WTC11 (cell line): ENCODE data around the gene XIAP.

Experiments
- JUN ChIP-seq: sonication (generic); formaldehyde crosslinking; IDR thresholded peaks from 2 replicates; pipeline ENCODE4 v1.8.0; 2023; ENCODE audit warnings: mild to moderate bottlenecking, missing genetic modification reagents
- SMAD4 ChIP-seq: sonication (generic); formaldehyde crosslinking; IDR thresholded peaks from 2 replicates; pipeline ENCODE4 v1.8.0; 2022; ENCODE audit warnings: mild to moderate bottlenecking, missing genetic modification reagents
- SOX15 ChIP-seq: fragments of 250-450 bp; sonication (Bioruptor Pico); IDR thresholded peaks from 2 replicates; pipeline ENCODE4 v1.9.0; 2021; ENCODE audit warnings: mild to moderate bottlenecking
- TF ChIP-seq, protein P1 (sequence below): fragments of 200-600 bp; IDR thresholded peaks from 2 replicates; pipeline ENCODE4 v1.8.0; 2022; ENCODE audit warnings: antibody characterized with exemption
- TF ChIP-seq, protein P2 (sequence below): sonication (generic); formaldehyde crosslinking; IDR thresholded peaks from 2 replicates; pipeline ENCODE4 v1.8.0; 2022; ENCODE audit warnings: mild to moderate bottlenecking, missing genetic modification reagents
- TF ChIP-seq, protein P3 (sequence below): fragments of 250-450 bp; sonication (Bioruptor Pico); IDR thresholded peaks from 2 replicates; pipeline ENCODE4 v1.9.0; 2021; ENCODE audit warnings: mild to moderate bottlenecking
- TF ChIP-seq, protein P4 (sequence below): sonication (generic); formaldehyde crosslinking; IDR thresholded peaks from 2 replicates; pipeline ENCODE4 v1.8.1; 2023; ENCODE audit warnings: mild to moderate bottlenecking, missing genetic modification reagents, moderate library complexity
- TF ChIP-seq, protein P5 (sequence below): sonication (generic); formaldehyde crosslinking; IDR thresholded peaks from 2 replicates; pipeline ENCODE4 v1.8.0; 2022; ENCODE audit warnings: mild to moderate bottlenecking, missing genetic modification reagents

DNA sequence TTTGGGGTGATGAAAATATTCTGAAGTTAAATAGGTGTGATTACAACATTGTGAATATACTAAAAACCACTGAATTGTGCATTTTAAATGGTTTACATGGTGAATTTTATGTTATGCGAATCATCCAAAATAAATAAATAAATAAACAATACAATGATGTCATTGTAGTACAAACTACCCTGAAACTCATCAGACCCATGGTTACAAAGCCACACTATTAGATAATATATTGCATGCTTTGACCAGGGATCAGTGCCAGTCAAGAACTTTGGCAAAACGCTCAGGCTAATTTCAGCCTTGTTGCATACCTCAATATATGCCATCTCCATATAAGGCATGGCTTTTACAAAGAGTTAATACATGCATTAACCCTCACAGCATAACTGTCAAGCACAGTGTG, 45.5 kb upstream of the XIAP start:
- TF ChIP-seq, protein P1, sequence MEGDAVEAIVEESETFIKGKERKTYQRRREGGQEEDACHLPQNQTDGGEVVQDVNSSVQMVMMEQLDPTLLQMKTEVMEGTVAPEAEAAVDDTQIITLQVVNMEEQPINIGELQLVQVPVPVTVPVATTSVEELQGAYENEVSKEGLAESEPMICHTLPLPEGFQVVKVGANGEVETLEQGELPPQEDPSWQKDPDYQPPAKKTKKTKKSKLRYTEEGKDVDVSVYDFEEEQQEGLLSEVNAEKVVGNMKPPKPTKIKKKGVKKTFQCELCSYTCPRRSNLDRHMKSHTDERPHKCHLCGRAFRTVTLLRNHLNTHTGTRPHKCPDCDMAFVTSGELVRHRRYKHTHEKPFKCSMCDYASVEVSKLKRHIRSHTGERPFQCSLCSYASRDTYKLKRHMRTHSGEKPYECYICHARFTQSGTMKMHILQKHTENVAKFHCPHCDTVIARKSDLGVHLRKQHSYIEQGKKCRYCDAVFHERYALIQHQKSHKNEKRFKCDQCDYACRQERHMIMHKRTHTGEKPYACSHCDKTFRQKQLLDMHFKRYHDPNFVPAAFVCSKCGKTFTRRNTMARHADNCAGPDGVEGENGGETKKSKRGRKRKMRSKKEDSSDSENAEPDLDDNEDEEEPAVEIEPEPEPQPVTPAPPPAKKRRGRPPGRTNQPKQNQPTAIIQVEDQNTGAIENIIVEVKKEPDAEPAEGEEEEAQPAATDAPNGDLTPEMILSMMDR: no peak
- TF ChIP-seq, protein P2, sequence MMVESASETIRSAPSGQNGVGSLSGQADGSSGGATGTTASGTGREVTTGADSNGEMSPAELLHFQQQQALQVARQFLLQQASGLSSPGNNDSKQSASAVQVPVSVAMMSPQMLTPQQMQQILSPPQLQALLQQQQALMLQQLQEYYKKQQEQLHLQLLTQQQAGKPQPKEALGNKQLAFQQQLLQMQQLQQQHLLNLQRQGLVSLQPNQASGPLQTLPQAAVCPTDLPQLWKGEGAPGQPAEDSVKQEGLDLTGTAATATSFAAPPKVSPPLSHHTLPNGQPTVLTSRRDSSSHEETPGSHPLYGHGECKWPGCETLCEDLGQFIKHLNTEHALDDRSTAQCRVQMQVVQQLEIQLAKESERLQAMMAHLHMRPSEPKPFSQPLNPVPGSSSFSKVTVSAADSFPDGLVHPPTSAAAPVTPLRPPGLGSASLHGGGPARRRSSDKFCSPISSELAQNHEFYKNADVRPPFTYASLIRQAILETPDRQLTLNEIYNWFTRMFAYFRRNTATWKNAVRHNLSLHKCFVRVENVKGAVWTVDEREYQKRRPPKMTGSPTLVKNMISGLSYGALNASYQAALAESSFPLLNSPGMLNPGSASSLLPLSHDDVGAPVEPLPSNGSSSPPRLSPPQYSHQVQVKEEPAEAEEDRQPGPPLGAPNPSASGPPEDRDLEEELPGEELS (CRISPR knock-in tag): no peak
- TF ChIP-seq, protein P3, sequence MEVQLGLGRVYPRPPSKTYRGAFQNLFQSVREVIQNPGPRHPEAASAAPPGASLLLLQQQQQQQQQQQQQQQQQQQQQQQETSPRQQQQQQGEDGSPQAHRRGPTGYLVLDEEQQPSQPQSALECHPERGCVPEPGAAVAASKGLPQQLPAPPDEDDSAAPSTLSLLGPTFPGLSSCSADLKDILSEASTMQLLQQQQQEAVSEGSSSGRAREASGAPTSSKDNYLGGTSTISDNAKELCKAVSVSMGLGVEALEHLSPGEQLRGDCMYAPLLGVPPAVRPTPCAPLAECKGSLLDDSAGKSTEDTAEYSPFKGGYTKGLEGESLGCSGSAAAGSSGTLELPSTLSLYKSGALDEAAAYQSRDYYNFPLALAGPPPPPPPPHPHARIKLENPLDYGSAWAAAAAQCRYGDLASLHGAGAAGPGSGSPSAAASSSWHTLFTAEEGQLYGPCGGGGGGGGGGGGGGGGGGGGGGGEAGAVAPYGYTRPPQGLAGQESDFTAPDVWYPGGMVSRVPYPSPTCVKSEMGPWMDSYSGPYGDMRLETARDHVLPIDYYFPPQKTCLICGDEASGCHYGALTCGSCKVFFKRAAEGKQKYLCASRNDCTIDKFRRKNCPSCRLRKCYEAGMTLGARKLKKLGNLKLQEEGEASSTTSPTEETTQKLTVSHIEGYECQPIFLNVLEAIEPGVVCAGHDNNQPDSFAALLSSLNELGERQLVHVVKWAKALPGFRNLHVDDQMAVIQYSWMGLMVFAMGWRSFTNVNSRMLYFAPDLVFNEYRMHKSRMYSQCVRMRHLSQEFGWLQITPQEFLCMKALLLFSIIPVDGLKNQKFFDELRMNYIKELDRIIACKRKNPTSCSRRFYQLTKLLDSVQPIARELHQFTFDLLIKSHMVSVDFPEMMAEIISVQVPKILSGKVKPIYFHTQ (CRISPR knock-in tag): no peak
- no peak for TF ChIP-seq JUN (CRISPR knock-in tag)
- TF ChIP-seq, protein P4, sequence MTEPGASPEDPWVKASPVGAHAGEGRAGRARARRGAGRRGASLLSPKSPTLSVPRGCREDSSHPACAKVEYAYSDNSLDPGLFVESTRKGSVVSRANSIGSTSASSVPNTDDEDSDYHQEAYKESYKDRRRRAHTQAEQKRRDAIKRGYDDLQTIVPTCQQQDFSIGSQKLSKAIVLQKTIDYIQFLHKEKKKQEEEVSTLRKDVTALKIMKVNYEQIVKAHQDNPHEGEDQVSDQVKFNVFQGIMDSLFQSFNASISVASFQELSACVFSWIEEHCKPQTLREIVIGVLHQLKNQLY (CRISPR knock-in tag): no peak
- no peak for TF ChIP-seq SMAD4
- TF ChIP-seq SOX15 (CRISPR knock-in tag): no peak
- TF ChIP-seq, protein P5, sequence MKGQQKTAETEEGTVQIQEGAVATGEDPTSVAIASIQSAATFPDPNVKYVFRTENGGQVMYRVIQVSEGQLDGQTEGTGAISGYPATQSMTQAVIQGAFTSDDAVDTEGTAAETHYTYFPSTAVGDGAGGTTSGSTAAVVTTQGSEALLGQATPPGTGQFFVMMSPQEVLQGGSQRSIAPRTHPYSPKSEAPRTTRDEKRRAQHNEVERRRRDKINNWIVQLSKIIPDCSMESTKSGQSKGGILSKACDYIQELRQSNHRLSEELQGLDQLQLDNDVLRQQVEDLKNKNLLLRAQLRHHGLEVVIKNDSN (CRISPR knock-in tag): no peak
